ENCODE measurements around the gene POFUT2. TPM values are rescaled to one million over a fixed set of nuclear protein-coding genes. Genes with fewer than 3 reads are reported as not detected.
"Not testable (repeated sequence)": the region's sequence is repeated elsewhere in the genome, so short reads cannot be mapped to it uniquely, and the experiment has no call there.

Gene POFUT2
- total RNA-seq, 1 donor from 2014 or later = 17.7 TPM

- intact Hi-C loops (cut with micrococcal nuclease) = no loop called here
Measured at GRCh38 chr21:45326169-45326851, 38.6 kb upstream of the POFUT2 start.

DNA sequence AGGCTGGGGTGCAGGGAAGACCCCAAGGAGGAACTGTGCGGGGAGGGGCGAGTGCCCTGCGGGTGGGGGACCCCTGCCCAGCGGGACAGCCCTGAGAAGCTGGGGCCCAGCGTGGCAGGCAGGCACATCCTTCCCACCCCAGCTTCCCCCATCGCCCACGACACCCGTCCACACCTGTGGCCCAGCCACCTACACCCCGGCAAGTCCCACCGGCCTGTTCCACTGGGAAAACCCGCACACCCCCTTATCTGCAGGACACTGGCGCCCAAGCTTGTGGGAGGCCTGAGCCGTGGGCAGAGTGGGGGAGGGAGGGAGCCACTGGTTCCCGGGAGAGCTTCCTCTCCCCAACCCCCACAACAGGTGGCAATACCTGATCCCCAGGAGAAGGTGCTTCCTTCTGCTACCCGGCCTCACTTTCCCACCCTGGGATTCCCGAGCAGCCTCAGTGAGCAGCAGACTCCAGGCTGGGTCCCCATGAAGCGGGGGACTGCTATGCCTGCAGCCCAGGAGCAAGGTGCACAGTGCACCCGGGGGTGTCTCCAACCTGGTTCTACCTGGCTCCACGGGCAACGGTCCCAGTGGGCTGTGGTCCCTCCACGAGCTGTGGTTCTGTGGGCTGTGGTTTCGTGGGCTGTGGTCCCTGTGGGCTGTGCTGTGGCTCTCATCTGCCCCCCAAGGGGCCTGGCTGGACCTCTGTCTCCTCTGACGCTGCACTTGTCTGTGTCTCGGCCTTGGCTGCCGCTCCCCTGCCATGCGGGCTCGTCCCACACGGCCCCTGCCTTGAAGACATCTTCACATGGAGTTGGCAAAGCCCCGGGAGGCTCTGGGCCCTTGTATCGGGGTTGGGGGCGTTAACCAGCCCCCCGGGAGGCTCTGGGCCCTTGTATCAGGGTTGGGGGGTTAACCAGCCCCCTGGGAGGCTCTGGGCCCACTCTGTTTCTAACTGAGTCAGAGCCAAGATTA is 37.8 kb upstream of the POFUT2 start:
- intact Hi-C loops (cut with micrococcal nuclease) = no loop called here

GRCh38 chr21:45324489-45325205 is 37.0 kb upstream of the POFUT2 start:
- intact Hi-C loops (cut with micrococcal nuclease) = no loop called here

DNA sequence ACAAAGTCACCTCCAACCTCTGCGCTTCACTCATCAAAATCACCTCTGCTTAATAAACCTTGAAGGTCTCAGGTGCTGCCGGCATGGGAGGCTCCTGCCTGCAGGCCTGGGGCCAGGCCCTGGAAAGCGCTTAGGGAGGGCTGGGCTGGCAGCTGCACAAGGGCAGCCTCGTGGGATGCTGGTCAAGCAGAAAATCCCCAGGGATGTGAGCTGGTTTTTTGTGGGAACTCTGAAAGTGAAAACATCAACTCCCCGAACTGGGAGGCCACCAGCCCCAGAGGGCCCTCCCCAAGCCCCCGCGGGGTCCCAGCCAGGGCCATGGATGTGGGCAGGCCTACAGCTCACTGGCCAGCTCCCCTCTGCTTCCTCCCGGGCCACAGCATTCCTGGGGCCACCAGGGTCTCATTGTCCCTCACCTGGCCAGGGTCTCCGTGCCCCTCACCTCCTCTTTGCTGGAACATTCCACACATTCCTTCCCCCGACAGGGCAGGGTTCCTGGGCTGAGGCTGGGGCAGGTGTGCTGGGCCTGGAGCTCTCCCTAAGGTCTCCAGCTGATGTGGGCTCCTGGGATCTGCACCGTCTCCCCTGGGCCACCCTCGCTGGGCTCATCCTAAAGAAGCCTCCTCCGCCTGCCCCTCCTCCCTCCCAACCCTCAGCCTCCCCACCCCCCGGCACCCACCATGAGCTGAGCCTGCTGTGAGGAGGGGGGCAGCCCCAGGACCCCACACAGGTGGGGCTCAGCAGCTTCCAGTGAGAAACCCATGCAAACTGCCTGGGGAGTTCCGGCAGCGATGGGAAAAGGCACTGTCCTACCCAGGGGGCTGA is 36.0 kb upstream of the POFUT2 start:
- intact Hi-C loops (cut with micrococcal nuclease) = no loop called here

DNA sequence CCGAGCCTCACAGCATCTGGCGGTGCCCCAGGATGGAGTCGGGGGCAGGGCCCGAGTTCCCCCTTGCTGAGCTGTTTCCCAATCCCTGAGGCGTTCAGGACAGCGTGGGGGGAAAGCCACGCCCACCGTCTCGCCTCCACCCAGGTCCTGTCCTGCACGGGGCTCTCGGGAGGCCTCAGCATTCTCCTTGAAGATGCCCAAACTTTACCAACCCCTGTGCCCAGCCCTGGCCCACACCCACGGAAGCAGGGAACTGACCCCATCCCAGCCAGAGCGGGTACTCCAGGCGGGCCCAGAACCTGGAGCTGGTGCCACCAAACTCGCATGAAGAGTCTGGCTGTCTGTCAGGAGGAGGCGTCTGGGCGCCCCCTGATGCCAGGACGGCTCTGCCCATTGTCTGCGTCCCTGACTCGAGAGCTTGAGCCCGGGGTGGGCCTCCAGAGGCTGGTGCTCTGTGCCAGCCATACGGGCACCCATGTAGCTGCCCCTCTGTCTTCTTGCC is 35.3 kb upstream of the POFUT2 start:
- intact Hi-C loops (cut with micrococcal nuclease) = no loop called here

GRCh38 chr21:45322231-45322959 is 34.7 kb upstream of the POFUT2 start:
- intact Hi-C loops (cut with micrococcal nuclease) = no loop called here

GRCh38 chr21:45320261-45321025 is 32.7 kb upstream of the POFUT2 start:
- intact Hi-C loops (cut with micrococcal nuclease) = no loop called here

DNA sequence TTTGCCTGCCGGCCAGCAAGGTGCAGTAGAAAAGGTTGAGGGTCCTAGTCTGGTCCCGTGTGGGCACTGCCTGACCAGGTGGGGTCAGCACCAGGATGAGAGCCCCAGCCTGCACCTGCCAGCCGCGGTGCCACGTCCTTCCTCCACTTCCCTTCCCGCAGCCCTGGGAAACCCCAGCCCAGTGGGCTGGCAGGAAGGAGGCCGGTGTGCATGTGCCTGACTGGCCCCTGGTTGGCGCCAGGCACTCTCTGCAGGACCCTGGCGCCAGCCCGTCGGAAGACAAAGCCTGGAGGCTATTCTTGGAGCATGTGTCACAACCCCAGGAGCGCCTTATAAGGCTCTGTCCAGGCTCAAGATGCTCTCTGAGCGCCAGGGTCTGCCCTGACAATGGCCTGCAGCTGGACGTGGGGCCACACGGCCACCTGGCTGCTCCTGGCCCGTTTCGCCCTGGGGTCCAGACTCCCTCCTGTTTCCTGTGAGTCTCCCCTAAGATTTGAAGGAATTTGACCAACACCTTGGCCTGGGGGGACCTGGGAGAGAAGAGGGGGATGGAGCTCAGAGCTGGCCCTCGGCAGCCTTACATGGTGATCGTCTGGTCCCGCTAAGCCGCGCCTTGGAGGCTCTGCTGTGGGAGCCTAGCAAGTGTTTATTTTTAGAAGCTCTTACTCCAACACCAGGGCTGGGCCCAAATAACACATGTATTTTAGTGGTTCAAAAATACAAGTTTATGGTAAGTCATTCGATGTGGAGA is 31.9 kb upstream of the POFUT2 start:
- intact Hi-C loops (cut with micrococcal nuclease) = no loop called here

GRCh38 chr21:45318556-45319404 is 31.1 kb upstream of the POFUT2 start:
- intact Hi-C loops (cut with micrococcal nuclease) = no loop called here

GRCh38 chr21:45318146-45318555 is 30.5 kb upstream of the POFUT2 start:
- intact Hi-C loops (cut with micrococcal nuclease) = no loop called here

- intact Hi-C loops (cut with micrococcal nuclease) = no loop called here
Measured at GRCh38 chr21:45317398-45318145, 29.9 kb upstream of the POFUT2 start.

DNA sequence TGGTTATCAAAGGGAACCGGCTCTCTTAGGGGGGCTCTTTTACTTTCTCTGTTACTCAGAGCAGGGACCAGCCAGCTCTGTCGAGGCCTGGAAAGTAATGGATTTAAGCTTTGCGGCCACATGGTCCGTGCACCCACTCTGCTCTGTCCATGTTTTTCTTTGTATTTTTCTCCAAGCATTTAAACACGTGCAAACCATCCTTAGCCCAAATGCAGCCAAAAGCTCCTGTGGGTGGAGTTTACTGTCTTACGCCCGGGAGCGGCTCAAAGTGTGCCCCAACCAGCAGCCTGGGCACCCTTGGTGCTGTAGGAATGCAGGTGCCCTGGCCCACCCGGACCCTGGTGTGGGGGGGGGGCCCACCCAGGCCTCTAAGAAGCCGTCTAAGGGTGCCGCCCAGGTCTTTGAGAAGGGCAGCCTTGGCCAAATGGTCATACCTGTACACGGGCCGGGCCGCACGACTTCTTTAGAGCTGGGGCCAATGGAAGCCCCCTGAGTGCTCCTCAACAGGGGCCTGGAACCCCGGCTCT is 29.2 kb upstream of the POFUT2 start:
- intact Hi-C loops (cut with micrococcal nuclease) = no loop called here

DNA sequence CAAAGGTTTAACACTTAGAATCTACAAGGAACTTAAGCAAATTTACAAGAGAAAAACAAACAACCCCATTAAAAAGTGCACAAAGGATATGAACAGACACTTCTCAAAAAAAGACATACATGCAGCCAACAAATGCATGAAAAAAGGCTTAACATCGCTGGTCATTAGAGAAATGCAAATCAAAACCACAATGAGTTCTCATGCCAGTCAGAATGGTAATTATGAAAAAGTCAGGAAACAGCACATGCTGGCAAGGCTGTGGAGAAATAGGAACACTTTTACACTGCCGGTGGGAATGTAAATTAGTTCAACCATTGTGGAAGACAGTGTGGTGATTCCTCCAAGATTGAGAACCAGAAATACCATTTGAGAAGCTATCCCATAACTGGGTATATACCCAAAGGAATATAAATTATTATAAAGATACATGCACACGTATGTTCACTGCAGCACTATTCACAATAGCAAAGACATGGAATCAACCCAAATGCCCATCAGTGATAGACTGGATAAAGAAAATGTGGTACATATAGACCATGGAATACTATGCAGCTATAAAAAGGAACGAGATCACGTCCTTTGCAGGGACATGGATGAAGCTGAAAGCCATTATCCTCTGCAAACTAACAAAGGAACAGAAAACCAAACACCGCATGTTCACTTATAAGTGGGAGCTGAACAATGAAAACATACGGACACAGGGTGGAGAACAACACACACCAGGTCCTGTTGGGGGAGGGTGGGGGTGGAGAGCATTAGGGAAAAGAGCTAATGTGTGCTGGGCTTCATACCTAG is 28.2 kb upstream of the POFUT2 start:
- intact Hi-C loops (cut with micrococcal nuclease) = not testable (repeated sequence)

GRCh38 chr21:45313682-45314081 is 26.0 kb upstream of the POFUT2 start:
- intact Hi-C loops (cut with micrococcal nuclease) = no loop called here

GRCh38 chr21:45313015-45313414 is 25.3 kb upstream of the POFUT2 start:
- intact Hi-C loops (cut with micrococcal nuclease) = no loop called here

DNA sequence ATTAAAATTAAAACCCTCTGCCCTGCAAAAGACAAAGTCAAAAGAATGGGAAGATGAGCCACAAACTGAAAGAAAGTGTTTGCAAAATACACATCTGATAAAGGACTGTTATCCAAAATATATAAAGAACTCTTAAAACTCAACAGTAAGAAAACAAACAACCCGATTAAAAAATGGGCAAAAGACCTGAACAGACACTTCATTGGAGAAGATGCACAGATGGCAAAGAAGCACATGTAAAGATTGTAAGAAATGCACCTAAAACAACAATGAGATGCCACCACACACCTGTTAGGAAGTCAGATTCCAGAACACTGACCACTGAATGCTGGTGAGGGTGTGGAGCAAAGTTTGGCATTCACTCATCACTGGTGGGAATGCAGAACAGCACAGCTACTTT is 24.6 kb upstream of the POFUT2 start:
- intact Hi-C loops (cut with micrococcal nuclease) = no loop called here
